PFSK-1 (cell line): Measurements from ENCODE around the gene MAST4.

Experiments
- FOXP2 ChIP-seq: optimal IDR thresholded peaks from 2 replicates; pipeline ENCODE3; 2011; ENCODE audit warnings: borderline replicate concordance, control low read depth, inconsistent platforms; ENCODE audit not compliant: insufficient read depth; ENCODE audit errors: extremely low read length, extremely low read depth
- POLR2AphosphoS5 ChIP-seq: IDR thresholded peaks from 2 replicates; pipeline ENCODE4 v1.6.1; 2012; ENCODE audit warnings: low read depth, mild to moderate bottlenecking, control low read depth, low read length, moderate library complexity
- SIN3A ChIP-seq: IDR thresholded peaks from 2 replicates; pipeline ENCODE4 v1.6.1; 2012; ENCODE audit warnings: mild to moderate bottlenecking, low read length, moderate library complexity, borderline replicate concordance; ENCODE audit not compliant: insufficient read depth
- TAF1 ChIP-seq: IDR thresholded peaks from 2 replicates; pipeline ENCODE4 v1.6.1; 2012; ENCODE audit warnings: low read length, control low read depth, borderline replicate concordance; ENCODE audit not compliant: insufficient read depth
- TF ChIP-seq, protein P1 (sequence below), 2 experiments: IDR thresholded peaks; 2 replicates each; pipeline versions ENCODE4 v1.6.1 to v1.8.0; 2011 to 2012; ENCODE audit warnings: low read depth in 2 of 2, low read length in 2 of 2, control low read depth in 1 of 2, inconsistent platforms in 1 of 2, mild to moderate bottlenecking in 1 of 2, moderate library complexity in 1 of 2; ENCODE audit not compliant: insufficient read depth in 1 of 2

The MAST4 gene

GRCh38 chr5:66616520-66617225 is 20.5 kb downstream of the MAST4 start:
- no peak for TF ChIP-seq FOXP2
- TF ChIP-seq, protein P1, sequence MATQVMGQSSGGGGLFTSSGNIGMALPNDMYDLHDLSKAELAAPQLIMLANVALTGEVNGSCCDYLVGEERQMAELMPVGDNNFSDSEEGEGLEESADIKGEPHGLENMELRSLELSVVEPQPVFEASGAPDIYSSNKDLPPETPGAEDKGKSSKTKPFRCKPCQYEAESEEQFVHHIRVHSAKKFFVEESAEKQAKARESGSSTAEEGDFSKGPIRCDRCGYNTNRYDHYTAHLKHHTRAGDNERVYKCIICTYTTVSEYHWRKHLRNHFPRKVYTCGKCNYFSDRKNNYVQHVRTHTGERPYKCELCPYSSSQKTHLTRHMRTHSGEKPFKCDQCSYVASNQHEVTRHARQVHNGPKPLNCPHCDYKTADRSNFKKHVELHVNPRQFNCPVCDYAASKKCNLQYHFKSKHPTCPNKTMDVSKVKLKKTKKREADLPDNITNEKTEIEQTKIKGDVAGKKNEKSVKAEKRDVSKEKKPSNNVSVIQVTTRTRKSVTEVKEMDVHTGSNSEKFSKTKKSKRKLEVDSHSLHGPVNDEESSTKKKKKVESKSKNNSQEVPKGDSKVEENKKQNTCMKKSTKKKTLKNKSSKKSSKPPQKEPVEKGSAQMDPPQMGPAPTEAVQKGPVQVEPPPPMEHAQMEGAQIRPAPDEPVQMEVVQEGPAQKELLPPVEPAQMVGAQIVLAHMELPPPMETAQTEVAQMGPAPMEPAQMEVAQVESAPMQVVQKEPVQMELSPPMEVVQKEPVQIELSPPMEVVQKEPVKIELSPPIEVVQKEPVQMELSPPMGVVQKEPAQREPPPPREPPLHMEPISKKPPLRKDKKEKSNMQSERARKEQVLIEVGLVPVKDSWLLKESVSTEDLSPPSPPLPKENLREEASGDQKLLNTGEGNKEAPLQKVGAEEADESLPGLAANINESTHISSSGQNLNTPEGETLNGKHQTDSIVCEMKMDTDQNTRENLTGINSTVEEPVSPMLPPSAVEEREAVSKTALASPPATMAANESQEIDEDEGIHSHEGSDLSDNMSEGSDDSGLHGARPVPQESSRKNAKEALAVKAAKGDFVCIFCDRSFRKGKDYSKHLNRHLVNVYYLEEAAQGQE (IDR thresholded peaks at IDR 0.05; ENCODE audit: insufficient read depth in 1 of 2, low read depth in 2 of 2, low read length in 2 of 2): no peak
- no peak for TF ChIP-seq POLR2AphosphoS5
- TF ChIP-seq SIN3A: no peak
- no peak for TF ChIP-seq TAF1

DNA sequence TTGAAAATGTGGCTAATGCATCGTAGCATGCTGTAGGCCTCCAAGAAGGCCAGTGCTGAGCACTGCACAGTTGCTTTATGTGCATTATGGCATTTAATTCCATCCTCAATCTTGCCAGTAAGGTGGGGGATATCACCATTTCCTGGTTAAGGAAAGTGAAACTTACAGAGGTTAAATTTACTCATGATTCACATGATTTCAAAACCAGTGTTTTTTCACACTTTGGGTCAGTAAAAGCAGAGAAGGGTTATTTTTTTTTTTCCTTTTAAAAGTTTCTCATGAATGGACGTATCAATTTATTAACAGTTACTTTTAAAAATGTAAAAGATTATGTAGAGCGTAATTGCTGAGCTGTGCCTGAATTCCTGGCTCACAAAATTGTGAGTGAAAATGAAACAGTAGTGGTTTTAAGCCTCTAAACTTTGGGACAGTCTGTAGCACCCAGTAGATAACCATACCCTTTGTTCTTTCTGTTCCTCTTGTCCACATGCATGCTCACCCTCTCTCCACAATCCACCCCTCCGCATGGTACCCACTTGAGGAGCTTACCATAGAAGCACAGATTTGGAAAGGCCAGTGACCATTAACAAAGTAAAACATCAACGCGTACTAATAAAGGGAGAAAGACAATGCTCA is 21.2 kb downstream of the MAST4 start:
- TF ChIP-seq POLR2AphosphoS5 (no peak), TAF1 (no peak), SIN3A (no peak), FOXP2 (no peak)
- TF ChIP-seq, protein P1 (IDR thresholded peaks at IDR 0.05; ENCODE audit: insufficient read depth in 1 of 2, low read depth in 2 of 2, low read length in 2 of 2): no peak

- TF ChIP-seq SIN3A (no peak), TAF1 (no peak), FOXP2 (no peak)
Observed at GRCh38 chr5:66617991-66618768, 22.0 kb downstream of the MAST4 start.

DNA sequence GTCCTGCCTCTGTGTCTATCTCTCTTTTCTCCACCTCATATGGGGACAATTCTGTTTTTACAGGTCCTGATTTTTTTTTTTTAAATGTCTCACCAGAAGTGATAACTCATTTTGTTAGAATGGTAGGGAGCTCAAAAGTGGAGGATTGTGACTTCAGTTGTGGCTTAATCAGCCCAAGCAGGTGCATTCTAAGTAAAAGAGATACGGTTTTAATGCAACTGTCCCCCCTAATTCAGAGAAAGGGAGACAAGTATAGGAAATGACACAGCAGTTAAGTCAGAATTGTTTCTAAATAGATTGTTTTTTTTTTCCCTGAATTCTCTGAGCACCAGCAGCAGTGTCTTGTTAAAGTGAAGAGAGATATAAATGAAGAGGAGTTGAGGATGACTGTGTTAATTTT is 24.5 kb downstream of the MAST4 start:
- TF ChIP-seq SIN3A (no peak), POLR2AphosphoS5 (no peak), FOXP2 (no peak), TAF1 (no peak)
- TF ChIP-seq, protein P1 (IDR thresholded peaks at IDR 0.05; ENCODE audit: insufficient read depth in 1 of 2, low read depth in 2 of 2, low read length in 2 of 2): no peak

DNA sequence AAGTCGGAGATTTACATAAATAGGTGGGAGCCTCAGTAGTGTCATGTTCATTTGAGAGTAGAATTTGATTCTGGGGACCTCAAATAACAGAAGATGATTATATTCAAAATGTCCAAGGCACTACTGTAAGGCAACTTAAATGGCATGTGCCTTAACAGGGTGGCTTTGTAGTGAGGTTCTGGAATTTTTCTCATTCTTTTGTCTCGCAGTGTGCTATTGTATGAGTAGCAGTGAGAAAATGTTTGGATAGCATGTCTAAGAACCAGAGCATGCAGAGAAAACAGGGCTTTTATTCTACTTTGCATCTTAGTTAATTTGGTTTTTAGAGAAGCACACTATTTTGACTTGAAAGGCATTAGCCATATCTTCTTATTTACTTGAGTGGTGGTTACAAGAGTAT is 25.0 kb downstream of the MAST4 start:
- no peak for TF ChIP-seq TAF1
- no peak for TF ChIP-seq SIN3A
- TF ChIP-seq, protein P1 (IDR thresholded peaks at IDR 0.05; ENCODE audit: insufficient read depth in 1 of 2, low read depth in 2 of 2, low read length in 2 of 2): no peak
- TF ChIP-seq FOXP2: no peak
